ENCODE measurements around the gene HCFC1. TPM values are rescaled to one million over a fixed set of nuclear protein-coding genes. Genes with fewer than 3 reads are reported as not detected.

The HCFC1 gene
- total RNA-seq, 1 donor from 2014 or later: 45.3 TPM

GRCh38 chrX:153941336-153942252 lies 30.0 kb downstream of the HCFC1 start:
- no peak for DNase-seq (ENCODE audit: low spot score)

- no peak for DNase-seq (ENCODE audit: low spot score)
Observed at GRCh38 chrX:153939573-153939972, 32.0 kb downstream of the HCFC1 start.

- no peak for DNase-seq (ENCODE audit: low spot score)
Observed at GRCh38 chrX:153938226-153938786, 33.3 kb downstream of the HCFC1 start.

GRCh38 chrX:153937056-153937455 lies 34.6 kb downstream of the HCFC1 start:
- DNase-seq (ENCODE audit: low spot score): no peak

GRCh38 chrX:153935326-153935851 lies 36.2 kb downstream of the HCFC1 start:
- DNase-seq (ENCODE audit: low spot score): no peak

GRCh38 chrX:153934762-153935325 lies 36.8 kb downstream of the HCFC1 start, which contains the start of gene NAA10:
TSS of gene NAA10 (minus strand) at chrX:153935037. CDS start at chrX:153934904, 133 bp downstream.
- no peak for DNase-seq (ENCODE audit: low spot score)

- DNase-seq (ENCODE audit: low spot score): no peak
Observed at GRCh38 chrX:153934148-153934761, 37.4 kb downstream of the HCFC1 start.

- DNase-seq (ENCODE audit: low spot score): no peak
Observed at GRCh38 chrX:153933748-153934147, 37.9 kb downstream of the HCFC1 start.

GRCh38 chrX:153932220-153932915 lies 39.2 kb downstream of the HCFC1 start:
- no peak for DNase-seq (ENCODE audit: low spot score)

GRCh38 chrX:153931748-153932147 lies 39.9 kb downstream of the HCFC1 start:
- DNase-seq (ENCODE audit: low spot score): no peak

GRCh38 chrX:153931151-153931550 lies 40.5 kb downstream of the HCFC1 start:
- DNase-seq (ENCODE audit: low spot score): no peak

- DNase-seq (ENCODE audit: low spot score): no peak
Observed at GRCh38 chrX:153930011-153930910, 41.4 kb downstream of the HCFC1 start.

GRCh38 chrX:153929576-153929975 lies 42.0 kb downstream of the HCFC1 start:
- no peak for DNase-seq (ENCODE audit: low spot score)

- DNase-seq (ENCODE audit: low spot score): no peak
Observed at GRCh38 chrX:153928846-153929245, 42.8 kb downstream of the HCFC1 start.

GRCh38 chrX:153927922-153928760 lies 43.5 kb downstream of the HCFC1 start:
- peak; percentile 98 for DNase-seq (ENCODE audit: low spot score)

GRCh38 chrX:153927672-153927921 lies 44.0 kb downstream of the HCFC1 start:
- no peak for DNase-seq (ENCODE audit: low spot score)

- no peak for DNase-seq (ENCODE audit: low spot score)
Observed at GRCh38 chrX:153926858-153927671, 44.6 kb downstream of the HCFC1 start.

- no peak for DNase-seq (ENCODE audit: low spot score)
Observed at GRCh38 chrX:153926552-153926857, 45.1 kb downstream of the HCFC1 start.
